Transverse colon (tissue), 3 donors: Measurements from ENCODE around the gene AGRN.

Source experiments
- POLR2A ChIP-seq: fragments of 450-650 bp; IDR thresholded peaks from one replicate; pipeline ENCODE4 v1.6.1; 2016; ENCODE audit warnings: antibody characterized with exemption, mild to moderate bottlenecking, moderate library complexity
- TF ChIP-seq, protein P1 (sequence below), 5 experiments: fragments of 200-600 bp in 3 of 5; fragments of 450-650 bp in 2 of 5; sonication (generic) in 3 of 5; IDR thresholded peaks; 1 replicate in 2 of 5; 2 replicates in 3 of 5; pipeline ENCODE4 v1.5.1; 2016 to 2017; ENCODE audit warnings: antibody characterized with exemption in 5 of 5, inconsistent platforms in 3 of 5, mild to moderate bottlenecking in 2 of 5, moderate library complexity in 1 of 5

DNA sequence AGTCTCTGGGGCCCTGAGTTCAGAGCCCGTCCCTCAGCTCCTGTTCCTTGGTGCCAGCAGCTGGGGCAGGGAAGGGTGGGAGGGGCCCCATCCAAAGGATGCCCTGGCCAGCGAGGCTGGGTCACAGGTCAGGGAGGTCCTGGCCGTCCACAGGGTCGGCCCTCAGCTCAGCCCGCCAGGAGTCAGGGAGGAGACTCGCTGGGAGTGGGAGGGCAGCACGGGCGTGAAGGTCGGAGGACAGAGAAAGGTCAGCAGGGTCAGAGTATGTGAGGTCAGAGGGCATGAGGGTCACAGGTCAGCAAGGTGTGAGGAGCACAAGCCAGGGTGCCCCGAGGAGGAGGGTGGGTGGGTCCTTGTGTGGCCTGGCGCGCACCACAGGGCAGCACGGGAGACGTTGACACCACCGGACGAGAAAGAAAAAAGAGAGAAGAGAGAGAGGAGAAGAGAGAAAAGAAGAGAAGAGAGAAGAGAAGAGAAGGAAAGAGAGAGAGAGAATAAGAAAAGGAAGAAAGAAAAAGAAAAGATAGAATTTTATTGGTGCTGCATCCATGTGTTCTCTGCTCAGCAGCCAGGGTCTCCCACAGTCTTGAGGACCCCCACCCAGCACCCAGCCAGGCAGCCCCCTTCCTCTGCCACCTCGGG is 45.1 kb upstream of the AGRN start:
- TF ChIP-seq, protein P1, sequence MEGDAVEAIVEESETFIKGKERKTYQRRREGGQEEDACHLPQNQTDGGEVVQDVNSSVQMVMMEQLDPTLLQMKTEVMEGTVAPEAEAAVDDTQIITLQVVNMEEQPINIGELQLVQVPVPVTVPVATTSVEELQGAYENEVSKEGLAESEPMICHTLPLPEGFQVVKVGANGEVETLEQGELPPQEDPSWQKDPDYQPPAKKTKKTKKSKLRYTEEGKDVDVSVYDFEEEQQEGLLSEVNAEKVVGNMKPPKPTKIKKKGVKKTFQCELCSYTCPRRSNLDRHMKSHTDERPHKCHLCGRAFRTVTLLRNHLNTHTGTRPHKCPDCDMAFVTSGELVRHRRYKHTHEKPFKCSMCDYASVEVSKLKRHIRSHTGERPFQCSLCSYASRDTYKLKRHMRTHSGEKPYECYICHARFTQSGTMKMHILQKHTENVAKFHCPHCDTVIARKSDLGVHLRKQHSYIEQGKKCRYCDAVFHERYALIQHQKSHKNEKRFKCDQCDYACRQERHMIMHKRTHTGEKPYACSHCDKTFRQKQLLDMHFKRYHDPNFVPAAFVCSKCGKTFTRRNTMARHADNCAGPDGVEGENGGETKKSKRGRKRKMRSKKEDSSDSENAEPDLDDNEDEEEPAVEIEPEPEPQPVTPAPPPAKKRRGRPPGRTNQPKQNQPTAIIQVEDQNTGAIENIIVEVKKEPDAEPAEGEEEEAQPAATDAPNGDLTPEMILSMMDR (IDR thresholded peaks at IDR 0.05), result no peak
- TF ChIP-seq POLR2A, result no peak
